ENCODE data around the gene C1S. TPM values are rescaled to one million over a fixed set of nuclear protein-coding genes. Genes with fewer than 3 reads are reported as not detected.

C1S gene
- total and polyA plus RNA-seq, 10 donors: 102 to 451 (median 257) TPM

- H3K9me3 ChIP-seq: no peaks in the 10 kb centered on the region
- H3K4me3 ChIP-seq: peak overlapping the region in 1 of 8 donors; percentile 71
- peaks cover 0 to 45% (median 22%) of the 10 kb centered on the region in 6 donors for H3K4me1 ChIP-seq
- H3K27me3 ChIP-seq (replicated peaks in 1 of 7): no peaks in the 10 kb centered on the region
- H3K27ac ChIP-seq: peak overlapping the region in 4 of 8 donors; percentile 74 to 82 (median 78)
- TF ChIP-seq POLR2A (IDR thresholded peaks at IDR 0.05) (no peak), POLR2AphosphoS5 (IDR thresholded peaks at IDR 0.05) (peak in 1 of 3 donors; percentile 24)
- TF ChIP-seq, protein P1, sequence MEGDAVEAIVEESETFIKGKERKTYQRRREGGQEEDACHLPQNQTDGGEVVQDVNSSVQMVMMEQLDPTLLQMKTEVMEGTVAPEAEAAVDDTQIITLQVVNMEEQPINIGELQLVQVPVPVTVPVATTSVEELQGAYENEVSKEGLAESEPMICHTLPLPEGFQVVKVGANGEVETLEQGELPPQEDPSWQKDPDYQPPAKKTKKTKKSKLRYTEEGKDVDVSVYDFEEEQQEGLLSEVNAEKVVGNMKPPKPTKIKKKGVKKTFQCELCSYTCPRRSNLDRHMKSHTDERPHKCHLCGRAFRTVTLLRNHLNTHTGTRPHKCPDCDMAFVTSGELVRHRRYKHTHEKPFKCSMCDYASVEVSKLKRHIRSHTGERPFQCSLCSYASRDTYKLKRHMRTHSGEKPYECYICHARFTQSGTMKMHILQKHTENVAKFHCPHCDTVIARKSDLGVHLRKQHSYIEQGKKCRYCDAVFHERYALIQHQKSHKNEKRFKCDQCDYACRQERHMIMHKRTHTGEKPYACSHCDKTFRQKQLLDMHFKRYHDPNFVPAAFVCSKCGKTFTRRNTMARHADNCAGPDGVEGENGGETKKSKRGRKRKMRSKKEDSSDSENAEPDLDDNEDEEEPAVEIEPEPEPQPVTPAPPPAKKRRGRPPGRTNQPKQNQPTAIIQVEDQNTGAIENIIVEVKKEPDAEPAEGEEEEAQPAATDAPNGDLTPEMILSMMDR (IDR thresholded peaks at IDR 0.05 in 8 of 11, conservative IDR thresholded peaks at IDR 0.05 in 3 of 11): no peak
- 73 to 93% (median 88%) methylated on average over 10 to 11 of the region's 11 CpGs for WGBS, 5 donors
- no peak for DNase-seq
- intact Hi-C loops (cut with DNase I; ENCODE audit: low total_unique reads): no loop called here
- peaks cover 0 to 56% (median 6%) of the 10 kb centered on the region in 6 donors for H3K36me3 ChIP-seq
Observed at GRCh38 chr12:7089196-7089871, 28.8 kb downstream of the C1S start.

GRCh38 chr12:7090222-7090998 is 29.9 kb downstream of the C1S start:
- peak overlapping the region in 7 of 8 donors; percentile 7 to 71 (median 48) for H3K4me3 ChIP-seq
- peak overlapping the region; percentile 1 to 82 (median 68) for H3K27ac ChIP-seq

DNA sequence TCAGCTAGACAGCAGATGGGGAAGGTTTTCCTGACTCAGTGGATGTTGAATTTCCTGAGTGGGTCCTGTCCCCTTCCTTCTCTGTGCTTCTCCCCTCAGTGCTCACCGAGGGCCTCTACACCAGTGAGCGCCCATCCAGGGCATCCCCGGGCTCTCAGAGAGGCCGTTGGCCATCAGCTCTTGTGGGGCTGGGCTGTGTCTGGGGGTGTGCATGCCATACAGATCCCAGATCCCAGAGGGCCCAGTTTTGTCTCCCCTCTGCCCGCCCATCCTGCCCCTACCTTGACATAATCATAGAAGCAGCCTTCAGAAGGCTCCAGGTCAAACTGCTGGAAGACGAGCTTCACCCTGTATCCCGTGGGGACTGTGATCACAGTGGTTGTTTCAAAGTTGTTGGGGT is 30.7 kb downstream of the C1S start:
- H3K27ac ChIP-seq: peak overlapping the region; percentile 1 to 82 (median 68)
- H3K4me1 ChIP-seq: peaks cover 0 to 56% (median 25%) of the 10 kb centered on the region in 6 donors
- intact Hi-C loops (cut with DNase I; ENCODE audit: low total_unique reads): loop anchor here (10.0 kb wide), 1 partner anchor 76 kb away; the partner anchor contains the start of gene LPCAT3
- 66 to 84% (median 79%) methylated on average over 5 to 7 of the region's 7 CpGs for WGBS, 5 donors
- no peaks in the 10 kb centered on the region for H3K9me3 ChIP-seq
- peak overlapping the region; percentile 18 to 71 (median 49) for H3K4me3 ChIP-seq
- no peaks in the 10 kb centered on the region for H3K27me3 ChIP-seq (replicated peaks in 1 of 7)
- TF ChIP-seq, protein P1 (IDR thresholded peaks at IDR 0.05 in 8 of 11, conservative IDR thresholded peaks at IDR 0.05 in 3 of 11): no peak
- no peak for TF ChIP-seq POLR2A (IDR thresholded peaks at IDR 0.05)
- TF ChIP-seq POLR2AphosphoS5 (IDR thresholded peaks at IDR 0.05): no peak
- peaks cover 0 to 41% (median 5%) of the 10 kb centered on the region in 6 donors for H3K36me3 ChIP-seq
- DNase-seq: no peak

More at GRCh38 chr12:7090222-7090998, 29.9 kb downstream of the C1S start:
- H3K36me3 ChIP-seq: peaks cover 0 to 47% (median 6%) of the 10 kb centered on the region in 6 donors
- no peaks in the 10 kb centered on the region for H3K27me3 ChIP-seq (replicated peaks in 1 of 7)
- DNase-seq: no peak
- WGBS, 5 donors: 72 to 82% (median 76%) methylated on average over 16 of the region's 16 CpGs
- H3K4me1 ChIP-seq: peaks cover 0 to 49% (median 22%) of the 10 kb centered on the region in 6 donors
- TF ChIP-seq POLR2AphosphoS5 (IDR thresholded peaks at IDR 0.05): peak in 1 of 3 donors; percentile 21
- TF ChIP-seq, protein P1 (IDR thresholded peaks at IDR 0.05 in 8 of 11, conservative IDR thresholded peaks at IDR 0.05 in 3 of 11): no peak
- intact Hi-C loops (cut with DNase I; ENCODE audit: low total_unique reads): loop anchor here (10.0 kb wide), 1 partner anchor 76 kb away; the partner anchor contains the start of gene LPCAT3
- H3K9me3 ChIP-seq: no peaks in the 10 kb centered on the region

All from spleen (tissue), 11 donors.